Measurements from ENCODE around the gene ZDHHC17. TPM values are rescaled to one million over a fixed set of nuclear protein-coding genes. Genes with fewer than 3 reads are reported as not detected.
"Not testable (repeated sequence)": the region's sequence is repeated elsewhere in the genome, so short reads cannot be mapped to it uniquely, and the experiment has no call there.

Gene ZDHHC17
- total and polyA plus RNA-seq, 12 donors: 6.8 to 28.0 (median 21.5) TPM

DNA sequence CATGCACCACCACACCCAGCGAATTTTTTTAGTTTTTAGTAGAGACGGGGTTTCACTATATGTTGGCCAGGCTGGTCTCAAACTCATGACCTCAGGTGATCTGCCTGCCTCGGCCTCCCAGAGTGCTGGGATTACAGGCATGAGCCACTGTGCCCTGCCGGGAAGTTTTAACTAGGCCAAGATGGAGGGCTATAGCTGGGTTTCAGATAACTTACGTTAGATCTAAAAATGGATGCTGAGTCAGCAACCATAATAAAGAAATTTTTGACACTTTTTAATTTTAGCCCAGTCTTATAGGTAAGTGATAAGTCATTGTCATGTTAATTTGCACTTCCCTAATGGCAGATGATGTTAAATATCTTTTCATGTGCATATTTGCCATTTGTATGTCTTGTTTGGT lies 14.4 kb downstream of the ZDHHC17 start:
- intact Hi-C loops (cut with DNase I): no loop called here
- H3K4me1 ChIP-seq: peaks cover 6 to 63% (median 43%) of the 10 kb centered on the region in 9 donors
- DNase-seq: no peak
- no peaks in the 10 kb centered on the region for H3K36me3 ChIP-seq
- H3K4me3 ChIP-seq: no peak overlapping the region
- WGBS, 2 donors: 73 to 83% methylated on average over 5 of the region's 5 CpGs
- H3K27me3 ChIP-seq: no peaks in the 10 kb centered on the region
- H3K9me3 ChIP-seq: peaks cover 0 to 10% (median 0%) of the 10 kb centered on the region in 11 donors
- TF ChIP-seq, protein P1, sequence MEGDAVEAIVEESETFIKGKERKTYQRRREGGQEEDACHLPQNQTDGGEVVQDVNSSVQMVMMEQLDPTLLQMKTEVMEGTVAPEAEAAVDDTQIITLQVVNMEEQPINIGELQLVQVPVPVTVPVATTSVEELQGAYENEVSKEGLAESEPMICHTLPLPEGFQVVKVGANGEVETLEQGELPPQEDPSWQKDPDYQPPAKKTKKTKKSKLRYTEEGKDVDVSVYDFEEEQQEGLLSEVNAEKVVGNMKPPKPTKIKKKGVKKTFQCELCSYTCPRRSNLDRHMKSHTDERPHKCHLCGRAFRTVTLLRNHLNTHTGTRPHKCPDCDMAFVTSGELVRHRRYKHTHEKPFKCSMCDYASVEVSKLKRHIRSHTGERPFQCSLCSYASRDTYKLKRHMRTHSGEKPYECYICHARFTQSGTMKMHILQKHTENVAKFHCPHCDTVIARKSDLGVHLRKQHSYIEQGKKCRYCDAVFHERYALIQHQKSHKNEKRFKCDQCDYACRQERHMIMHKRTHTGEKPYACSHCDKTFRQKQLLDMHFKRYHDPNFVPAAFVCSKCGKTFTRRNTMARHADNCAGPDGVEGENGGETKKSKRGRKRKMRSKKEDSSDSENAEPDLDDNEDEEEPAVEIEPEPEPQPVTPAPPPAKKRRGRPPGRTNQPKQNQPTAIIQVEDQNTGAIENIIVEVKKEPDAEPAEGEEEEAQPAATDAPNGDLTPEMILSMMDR (IDR thresholded peaks at IDR 0.05): no peak
- peak in 1 of 8 donors; percentile 67 for ATAC-seq
- H3K27ac ChIP-seq: no peak overlapping the region

DNA sequence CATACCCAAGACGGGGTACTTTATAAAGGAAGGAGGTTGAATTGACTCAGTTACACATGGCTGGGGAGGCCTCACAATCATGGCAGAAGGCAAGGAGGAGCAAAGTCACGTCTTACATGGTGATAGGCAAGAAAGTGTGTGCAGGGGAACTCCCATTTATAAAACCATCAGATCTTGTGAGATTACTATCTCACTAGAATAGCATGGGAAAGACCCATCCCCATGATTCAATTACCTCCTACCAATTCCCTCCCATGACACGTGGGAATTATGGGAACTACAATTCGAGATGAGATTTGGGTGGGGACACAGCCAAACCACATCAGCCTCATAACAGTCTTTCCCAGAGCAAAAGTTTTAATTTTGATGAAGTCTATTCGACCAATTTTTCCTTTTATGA lies 15.4 kb downstream of the ZDHHC17 start:
- H3K9me3 ChIP-seq; H3K4me3 ChIP-seq; H3K36me3 ChIP-seq; DNase-seq; ATAC-seq; intact Hi-C loops (cut with DNase I); H3K27me3 ChIP-seq; H3K27ac ChIP-seq: not testable (repeated sequence)
- peaks cover 6 to 72% (median 47%) of the 10 kb centered on the region in 9 donors for H3K4me1 ChIP-seq
- WGBS, 2 donors: 94 to 95% methylated on average over 5 of the region's 5 CpGs

DNA sequence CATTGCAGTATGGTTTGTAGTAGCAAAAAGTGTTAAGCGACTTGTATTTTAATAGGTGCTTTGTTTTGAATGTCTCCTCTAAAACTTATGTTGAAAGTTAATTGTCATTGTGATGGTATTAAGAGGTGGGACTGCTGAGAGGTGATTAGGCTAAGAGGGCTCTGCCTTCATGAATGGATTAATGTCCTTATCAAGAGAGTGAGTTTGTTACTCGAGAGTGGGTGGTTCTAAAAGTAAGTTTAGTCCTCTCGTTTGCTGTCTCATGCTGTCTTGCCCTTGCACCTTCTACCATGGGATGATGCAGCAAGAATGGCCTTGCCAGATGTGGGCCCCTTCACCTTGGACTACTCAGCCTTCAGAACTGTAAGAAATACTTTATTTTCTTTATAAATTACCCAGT lies 17.4 kb downstream of the ZDHHC17 start:
- peak overlapping the region in 1 of 10 donors; percentile 13 for H3K27ac ChIP-seq
- WGBS, 2 donors: 43 to 67% methylated on average over 3 of the region's 3 CpGs
- H3K36me3 ChIP-seq: no peaks in the 10 kb centered on the region
- TF ChIP-seq, protein P1 (IDR thresholded peaks at IDR 0.05): no peak
- H3K4me1 ChIP-seq: peaks cover 9 to 89% (median 55%) of the 10 kb centered on the region in 9 donors
- ATAC-seq: no peak
- H3K9me3 ChIP-seq: peaks cover 0 to 10% (median 0%) of the 10 kb centered on the region in 11 donors
- no peaks in the 10 kb centered on the region for H3K27me3 ChIP-seq
- intact Hi-C loops (cut with DNase I): no loop called here
- no peak overlapping the region for H3K4me3 ChIP-seq
- DNase-seq: no peak

DNA sequence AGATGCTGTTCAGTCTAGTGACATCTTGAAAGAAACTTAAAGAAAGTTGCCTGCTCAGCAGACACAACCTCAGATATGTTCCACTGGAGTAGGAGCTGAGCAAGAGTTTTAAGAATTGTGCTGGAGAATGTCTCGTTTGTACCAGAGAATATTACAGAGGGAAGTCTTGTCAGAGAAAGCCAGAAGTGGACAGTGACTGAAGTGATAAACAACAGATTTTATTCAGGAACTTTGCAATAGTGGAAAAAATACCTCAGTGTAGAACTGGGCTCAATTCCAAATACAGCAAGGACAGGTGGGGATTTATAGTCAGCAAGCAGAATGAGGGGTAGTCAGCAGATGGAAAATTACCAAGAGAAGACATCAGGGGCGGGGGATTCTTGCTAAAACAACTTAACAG lies 18.6 kb downstream of the ZDHHC17 start:
- WGBS, 2 donors: 64 to 73% methylated on average over 2 of the region's 2 CpGs
- Histone ChIP-seq H3K4me3 (no peak overlapping the region), H3K27me3 (no peaks in the 10 kb centered on the region), H3K9me3 (peaks cover 0 to 10% (median 0%) of the 10 kb centered on the region in 11 donors), H3K4me1 (peaks cover 9 to 89% (median 45%) of the 10 kb centered on the region in 9 donors), H3K27ac (peak overlapping the region in 3 of 10 donors; percentile 3 to 22 (median 13)), H3K36me3 (no peaks in the 10 kb centered on the region)
- ATAC-seq: no peak
- no peak for DNase-seq
- TF ChIP-seq, protein P1 (IDR thresholded peaks at IDR 0.05): no peak
- intact Hi-C loops (cut with DNase I): no loop called here

DNA sequence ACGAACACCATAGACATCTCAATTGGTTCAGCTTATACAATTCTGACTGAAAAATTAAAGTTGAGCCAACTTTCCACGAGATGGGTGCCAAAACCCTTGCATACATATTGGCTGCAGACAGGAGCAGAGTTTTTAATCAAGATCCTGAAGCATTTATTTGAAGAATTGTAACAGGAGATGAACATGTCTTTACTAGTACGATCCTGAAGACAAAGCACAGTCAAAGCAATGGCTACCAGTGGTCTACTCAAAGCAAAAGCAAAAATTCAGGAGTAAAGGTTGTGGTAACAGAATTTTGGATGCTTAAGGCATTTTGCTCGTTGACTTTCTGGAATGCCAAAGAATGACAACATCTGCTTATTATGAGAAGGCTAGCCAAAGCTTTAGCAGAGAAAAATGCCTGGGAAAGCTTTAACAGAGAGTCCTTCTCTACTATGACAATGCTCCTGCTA lies 20.7 kb downstream of the ZDHHC17 start:
- ATAC-seq: peak in 7 of 8 donors; percentile 29 to 57 (median 48)
- 2 to 13% methylated on average over 4 of the region's 4 CpGs for WGBS, 2 donors
- Histone ChIP-seq H3K36me3 (no peaks in the 10 kb centered on the region), H3K4me1 (peaks cover 6 to 82% (median 36%) of the 10 kb centered on the region in 9 donors), H3K27me3 (no peaks in the 10 kb centered on the region), H3K9me3 (peaks cover 0 to 11% (median 0%) of the 10 kb centered on the region in 11 donors), H3K27ac (peak overlapping the region in 8 of 10 donors; percentile 18 to 55 (median 22)), H3K4me3 (no peak overlapping the region)
- TF ChIP-seq, protein P1 (IDR thresholded peaks at IDR 0.05): no peak
- peak in 1 of 2 donors; percentile 31 for DNase-seq
- intact Hi-C loops (cut with DNase I): loop anchor here in 1 of 10 donors (5.0 kb wide), 1 partner anchor 162 kb away; no protein-coding TSS in a partner anchor
